ENCODE results near the gene MINDY2.
"Not testable (repeated sequence)": the region's sequence is repeated elsewhere in the genome, so short reads cannot be mapped to it uniquely, and the experiment has no call there.

MINDY2 gene

GRCh38 chr15:58793862-58794261 is 22.8 kb downstream of the MINDY2 start:
- no peak overlapping the region for H3K27ac ChIP-seq
- no peaks in the 10 kb centered on the region for H3K4me1 ChIP-seq
- H3K4me2 ChIP-seq: no peak overlapping the region
- H3K36me3 ChIP-seq: peaks cover 52% of the 10 kb centered on the region
- H3K27me3 ChIP-seq: no peaks in the 10 kb centered on the region
- H3K4me3 ChIP-seq: no peak overlapping the region
- H3K9ac ChIP-seq: no peak overlapping the region
- peaks cover 19% of the 10 kb centered on the region; the same call in 1 of the 2 replicates for H3K9me3 ChIP-seq
- H4K20me1 ChIP-seq: no peaks in the 10 kb centered on the region
- no peak for TF ChIP-seq Cebpa-rat (IDR thresholded peaks at IDR 0.05)

GRCh38 chr15:58795825-58796224 is 24.7 kb downstream of the MINDY2 start:
- H3K27ac ChIP-seq: no peak overlapping the region
- H3K27me3 ChIP-seq: no peaks in the 10 kb centered on the region
- H3K9me3 ChIP-seq: peaks cover 19% of the 10 kb centered on the region; the same call in 1 of the 2 replicates
- no peak overlapping the region for H3K4me2 ChIP-seq
- H3K4me3 ChIP-seq: no peak overlapping the region
- peaks cover 35% of the 10 kb centered on the region for H3K36me3 ChIP-seq
- H3K9ac ChIP-seq: no peak overlapping the region
- no peaks in the 10 kb centered on the region for H3K4me1 ChIP-seq
- TF ChIP-seq Cebpa-rat (IDR thresholded peaks at IDR 0.05): no peak
- H4K20me1 ChIP-seq: no peaks in the 10 kb centered on the region

GRCh38 chr15:58797505-58797904 is 26.4 kb downstream of the MINDY2 start:
- Histone ChIP-seq H3K9ac (no peak overlapping the region), H3K27me3 (no peaks in the 10 kb centered on the region), H3K9me3 (0 out of 2 replicates have a peak, but pooled peaks cover 14% of the 10 kb centered on the region), H3K4me2 (no peak overlapping the region), H4K20me1 (no peaks in the 10 kb centered on the region), H3K4me1 (no peaks in the 10 kb centered on the region), H3K27ac (no peak overlapping the region), H3K36me3 (peaks cover 24% of the 10 kb centered on the region), H3K4me3 (no peak overlapping the region)
- no peak for TF ChIP-seq Cebpa-rat (IDR thresholded peaks at IDR 0.05)

GRCh38 chr15:58805095-58805494 is 34.0 kb downstream of the MINDY2 start:
- Histone ChIP-seq H3K4me1 (no peaks in the 10 kb centered on the region), H4K20me1 (no peaks in the 10 kb centered on the region), H3K27me3 (no peaks in the 10 kb centered on the region), H3K4me2 (no peak overlapping the region), H3K27ac (no peak overlapping the region), H3K9me3 (no peaks in the 10 kb centered on the region), H3K36me3 (peaks cover 30% of the 10 kb centered on the region), H3K4me3 (no peak overlapping the region), H3K9ac (no peak overlapping the region)
- TF ChIP-seq Cebpa-rat (IDR thresholded peaks at IDR 0.05): no peak

GRCh38 chr15:58823267-58823666 is 52.2 kb downstream of the MINDY2 start:
- H3K4me2 ChIP-seq, H3K9me3 ChIP-seq, H3K27me3 ChIP-seq, H4K20me1 ChIP-seq, H3K27ac ChIP-seq, H3K9ac ChIP-seq, H3K4me3 ChIP-seq: not testable (repeated sequence)
- H3K4me1 ChIP-seq: peaks cover 10% of the 10 kb centered on the region
- peaks cover 56% of the 10 kb centered on the region for H3K36me3 ChIP-seq

GRCh38 chr15:58830556-58830955 is 59.5 kb downstream of the MINDY2 start:
- peaks cover 16% of the 10 kb centered on the region for H3K4me1 ChIP-seq
- no peak overlapping the region for H3K4me3 ChIP-seq
- no peaks in the 10 kb centered on the region for H4K20me1 ChIP-seq
- no peak overlapping the region for H3K27ac ChIP-seq
- no peaks in the 10 kb centered on the region for H3K27me3 ChIP-seq
- no peak for TF ChIP-seq Cebpa-rat (IDR thresholded peaks at IDR 0.05)
- no peak overlapping the region for H3K9ac ChIP-seq
- 0 out of 2 replicates have a peak, but pooled peaks cover 3% of the 10 kb centered on the region for H3K9me3 ChIP-seq
- H3K4me2 ChIP-seq: no peak overlapping the region
- peaks cover 44% of the 10 kb centered on the region for H3K36me3 ChIP-seq

- H3K4me1 ChIP-seq, H3K4me2 ChIP-seq, H3K9ac ChIP-seq, H3K9me3 ChIP-seq, H3K4me3 ChIP-seq, H3K27me3 ChIP-seq, H3K27ac ChIP-seq, H4K20me1 ChIP-seq: not testable (repeated sequence)
- H3K36me3 ChIP-seq: peaks cover 27% of the 10 kb centered on the region
These were observed 62.8 kb downstream of the MINDY2 start for GRCh38 chr15:58833681-58834426.

GRCh38 chr15:58839485-58839884 is 68.4 kb downstream of the MINDY2 start:
- H3K4me2 ChIP-seq: no peak overlapping the region
- no peaks in the 10 kb centered on the region for H4K20me1 ChIP-seq
- no peaks in the 10 kb centered on the region for H3K4me1 ChIP-seq
- no peak for TF ChIP-seq Cebpa-rat (IDR thresholded peaks at IDR 0.05)
- H3K36me3 ChIP-seq: peaks cover 27% of the 10 kb centered on the region
- H3K4me3 ChIP-seq: no peak overlapping the region
- H3K27me3 ChIP-seq: no peaks in the 10 kb centered on the region
- no peak overlapping the region for H3K9ac ChIP-seq
- H3K27ac ChIP-seq: no peak overlapping the region
- no peaks in the 10 kb centered on the region for H3K9me3 ChIP-seq

GRCh38 chr15:58840048-58840447 is 68.9 kb downstream of the MINDY2 start:
- no peak for TF ChIP-seq Cebpa-rat (IDR thresholded peaks at IDR 0.05)

GRCh38 chr15:58842713-58843396 is 71.8 kb downstream of the MINDY2 start:
- H3K4me1 ChIP-seq: no peaks in the 10 kb centered on the region
- TF ChIP-seq Cebpa-rat (IDR thresholded peaks at IDR 0.05): no peak
- H3K27me3 ChIP-seq: no peaks in the 10 kb centered on the region
- H3K4me3 ChIP-seq: no peak overlapping the region
- H3K36me3 ChIP-seq: peaks cover 47% of the 10 kb centered on the region
- H3K27ac ChIP-seq: no peak overlapping the region
- H3K9me3 ChIP-seq: no peaks in the 10 kb centered on the region
- no peak overlapping the region for H3K9ac ChIP-seq
- no peaks in the 10 kb centered on the region for H4K20me1 ChIP-seq
- H3K4me2 ChIP-seq: no peak overlapping the region

More at GRCh38 chr15:58840048-58840447, 68.9 kb downstream of the MINDY2 start:
- Histone ChIP-seq H3K9me3 (no peaks in the 10 kb centered on the region), H3K27me3 (no peaks in the 10 kb centered on the region), H3K4me3 (no peak overlapping the region), H3K9ac (no peak overlapping the region), H4K20me1 (no peaks in the 10 kb centered on the region), H3K27ac (no peak overlapping the region), H3K36me3 (peaks cover 32% of the 10 kb centered on the region), H3K4me1 (no peaks in the 10 kb centered on the region), H3K4me2 (no peak overlapping the region)

- H3K4me3 ChIP-seq, H3K27me3 ChIP-seq, H3K9ac ChIP-seq, H3K4me2 ChIP-seq, H3K27ac ChIP-seq, H3K9me3 ChIP-seq, H4K20me1 ChIP-seq, H3K4me1 ChIP-seq: not testable (repeated sequence)
- H3K36me3 ChIP-seq: peaks cover 75% of the 10 kb centered on the region
These were observed 80.1 kb downstream of the MINDY2 start for GRCh38 chr15:58851205-58851604.

Measured in BLaER1 (cell line).